Neural progenitor cell (in vitro differentiated cells): ENCODE measurements around the gene SSNA1. TPM values are rescaled to one million over a fixed set of nuclear protein-coding genes. Genes with fewer than 3 reads are reported as not detected.

Source experiments
- DNase-seq: peaks from one replicate; pipeline ENCODE4 v3.0.0-alpha.2; 2016; ENCODE audit warnings: low spot score
- H2AFZ ChIP-seq: fragments of 200-600 bp; sonication (generic); replicated peaks from 2 replicates; pipeline ENCODE4 v1.6.1; 2016; ENCODE audit warnings: antibody characterized with exemption
- H3F3A ChIP-seq: fragments of 200-600 bp; sonication (generic); 2 replicates; pipeline ENCODE4 v1.6.1; 2016; ENCODE audit warnings: antibody characterized with exemption, low read depth
- H3K27ac ChIP-seq: fragments of 200-600 bp; sonication (generic); 2 replicates; pipeline ENCODE4 v1.5.1; 2016; ENCODE audit warnings: mild to moderate bottlenecking
- H3K27me3 ChIP-seq: fragments of 200-600 bp; sonication (generic); 2 replicates; pipeline ENCODE4 v1.6.1; 2016; ENCODE audit warnings: mild to moderate bottlenecking, moderate library complexity
- H3K36me3 ChIP-seq: fragments of 200-600 bp; sonication (generic); 2 replicates; pipeline ENCODE4 v1.5.1; 2016
- H3K4me1 ChIP-seq: fragments of 200-600 bp; sonication (generic); 2 replicates; pipeline ENCODE4 v1.6.1; 2016; ENCODE audit warnings: mixed run types
- H3K4me2 ChIP-seq: fragments of 200-600 bp; sonication (generic); 2 replicates; pipeline ENCODE4 v1.6.1; 2016
- H3K4me3 ChIP-seq: fragments of 200-600 bp; sonication (generic); 2 replicates; pipeline ENCODE4 v1.5.1; 2016
- H3K79me2 ChIP-seq: fragments of 200-600 bp; sonication (generic); 2 replicates; pipeline ENCODE4 v1.6.1; 2016; ENCODE audit warnings: low read depth
- H3K9ac ChIP-seq: fragments of 200-600 bp; sonication (generic); 2 replicates; pipeline ENCODE4 v1.6.1; 2016
- H3K9me3 ChIP-seq: fragments of 200-600 bp; sonication (generic); 2 replicates; pipeline ENCODE4 v1.5.1; 2016; ENCODE audit warnings: low read depth
- H4K20me1 ChIP-seq: fragments of 200-600 bp; sonication (generic); 2 replicates; pipeline ENCODE4 v1.6.1; 2016; ENCODE audit warnings: low read depth
- H3K27ac Mint-ChIP-seq: 3 replicates; pipeline ENCODE4 v1.8.0; 2021; ENCODE audit warnings: mixed read lengths
- H3K27me3 Mint-ChIP-seq: 2 replicates; pipeline ENCODE4 v1.8.0; 2022; ENCODE audit warnings: low read depth, mild to moderate bottlenecking, inconsistent platforms, moderate library complexity, mixed read lengths; ENCODE audit not compliant: insufficient read depth
- H3K36me3 Mint-ChIP-seq: 3 replicates; pipeline ENCODE4 v1.8.0; 2021; ENCODE audit warnings: mixed read lengths
- H3K4me1 Mint-ChIP-seq: 3 replicates; pipeline ENCODE4 v1.8.0; 2021; ENCODE audit warnings: mixed read lengths
- H3K4me3 Mint-ChIP-seq: 3 replicates; pipeline ENCODE4 v1.8.0; 2021; ENCODE audit warnings: mild to moderate bottlenecking, moderate library complexity, mixed read lengths
- H3K9me3 Mint-ChIP-seq: 3 replicates; pipeline ENCODE4 v1.8.0; 2020; ENCODE audit warnings: mixed read lengths
- CTCF ChIP-seq: fragments of 200-600 bp; sonication (generic); IDR thresholded peaks from 2 replicates; pipeline ENCODE4 v1.5.1; 2017; ENCODE audit warnings: antibody characterized with exemption, mild to moderate bottlenecking
- EZH2 ChIP-seq: fragments of 200-600 bp; sonication (generic); IDR thresholded peaks from 2 replicates; pipeline ENCODE4 v1.6.1; 2017; ENCODE audit warnings: antibody characterized with exemption, mild to moderate bottlenecking, moderate library complexity
- EZH2phosphoT487 ChIP-seq: fragments of 200-600 bp; sonication (generic); IDR thresholded peaks from 2 replicates; pipeline ENCODE4 v1.6.1; 2017; ENCODE audit warnings: antibody characterized with exemption
- total RNA-seq: library from RNA; depleted of rRNA; stranded (reverse); fragments of >200 nt; gene quantifications from 2 replicates; pipeline ENCODE4 v1.2.3, GENCODE V29; 2015; ENCODE audit warnings: low replicate concordance

SSNA1 gene
- total RNA-seq, 1 donor from 2014 or later = 27.9 TPM

DNA sequence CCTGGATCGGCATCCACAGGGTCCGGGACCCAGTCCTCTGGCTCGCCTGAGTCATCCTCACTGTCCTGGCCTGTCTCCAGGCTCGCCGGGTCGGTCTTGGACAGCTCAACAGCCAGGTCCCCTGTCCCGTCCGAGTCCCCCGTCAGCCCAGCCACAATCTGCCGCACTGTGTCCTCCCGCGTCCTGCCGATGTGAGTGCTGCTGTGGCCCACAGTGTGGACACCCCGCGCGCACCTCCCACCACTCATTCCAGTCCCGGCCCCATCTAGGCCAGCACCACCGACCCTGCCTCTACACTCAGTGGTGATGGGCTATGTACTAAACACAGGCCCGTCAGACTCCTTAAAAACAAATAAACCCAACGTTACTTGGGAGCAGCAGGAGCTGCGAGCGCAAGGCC lies 6.8 kb upstream of the SSNA1 start:
- H3K4me3 Mint-ChIP-seq = peak overlapping the region; percentile 41
- no peak overlapping the region for H3K27ac ChIP-seq
- H3K36me3 Mint-ChIP-seq = peaks cover 3% of the 10 kb centered on the region
- H3K79me2 ChIP-seq = peaks cover 7% of the 10 kb centered on the region
- H3K36me3 ChIP-seq = no peaks in the 10 kb centered on the region
- H3K9me3 ChIP-seq = no peaks in the 10 kb centered on the region
- H4K20me1 ChIP-seq = peaks cover 8% of the 10 kb centered on the region
- H2AFZ ChIP-seq = no peak overlapping the region
- no peak overlapping the region for H3K27ac Mint-ChIP-seq
- H3K4me1 Mint-ChIP-seq = peaks cover 2% of the 10 kb centered on the region
- no peak for TF ChIP-seq CTCF
- TF ChIP-seq EZH2phosphoT487 = no peak
- no peak for TF ChIP-seq EZH2
- H3K9me3 Mint-ChIP-seq = no peaks in the 10 kb centered on the region
- H3F3A ChIP-seq = peaks cover 3% of the 10 kb centered on the region
- no peak overlapping the region for H3K4me2 ChIP-seq
- H3K9ac ChIP-seq = no peak overlapping the region
- H3K27me3 ChIP-seq = peaks cover 2% of the 10 kb centered on the region
- H3K4me3 ChIP-seq = no peak overlapping the region
- H3K27me3 Mint-ChIP-seq = peaks cover 2% of the 10 kb centered on the region
- DNase-seq = no peak
- no peaks in the 10 kb centered on the region for H3K4me1 ChIP-seq

DNA sequence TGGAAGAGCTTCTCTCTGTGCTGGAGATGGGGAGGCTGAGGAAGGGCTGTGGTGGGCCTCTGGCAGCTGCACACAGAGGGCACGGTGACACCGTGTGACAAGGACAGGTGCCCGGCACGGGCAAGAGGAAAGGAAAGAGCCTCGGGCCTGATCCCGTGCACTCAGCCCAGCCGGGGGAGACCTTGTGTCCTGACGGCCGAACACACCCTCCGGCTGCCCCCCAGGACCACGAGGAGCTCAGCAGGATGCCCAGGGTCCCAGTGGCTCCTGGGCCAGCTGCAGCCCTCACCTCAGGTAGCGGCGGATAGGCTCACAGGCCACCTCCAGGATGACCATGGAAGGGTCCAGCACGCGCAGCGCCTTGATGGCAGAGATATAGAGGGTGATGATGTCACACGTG lies 5.6 kb upstream of the SSNA1 start:
- Mint-ChIP-seq H3K27ac (no peak overlapping the region), H3K4me3 (no peak overlapping the region), H3K27me3 (peaks cover 2% of the 10 kb centered on the region), H3K9me3 (no peaks in the 10 kb centered on the region), H3K4me1 (peaks cover 14% of the 10 kb centered on the region), H3K36me3 (peaks cover 3% of the 10 kb centered on the region)
- Histone ChIP-seq H2AFZ (no peak overlapping the region), H3K9me3 (no peaks in the 10 kb centered on the region), H3K4me3 (no peak overlapping the region), H3K79me2 (peaks cover 18% of the 10 kb centered on the region), H3F3A (no peaks in the 10 kb centered on the region), H3K36me3 (no peaks in the 10 kb centered on the region), H3K4me1 (peaks cover 5% of the 10 kb centered on the region), H3K9ac (no peak overlapping the region), H4K20me1 (peaks cover 6% of the 10 kb centered on the region), H3K27me3 (no peaks in the 10 kb centered on the region), H3K4me2 (no peak overlapping the region), H3K27ac (no peak overlapping the region)
- DNase-seq = no peak
- TF ChIP-seq EZH2phosphoT487 (no peak), EZH2 (no peak), CTCF (no peak)

DNA sequence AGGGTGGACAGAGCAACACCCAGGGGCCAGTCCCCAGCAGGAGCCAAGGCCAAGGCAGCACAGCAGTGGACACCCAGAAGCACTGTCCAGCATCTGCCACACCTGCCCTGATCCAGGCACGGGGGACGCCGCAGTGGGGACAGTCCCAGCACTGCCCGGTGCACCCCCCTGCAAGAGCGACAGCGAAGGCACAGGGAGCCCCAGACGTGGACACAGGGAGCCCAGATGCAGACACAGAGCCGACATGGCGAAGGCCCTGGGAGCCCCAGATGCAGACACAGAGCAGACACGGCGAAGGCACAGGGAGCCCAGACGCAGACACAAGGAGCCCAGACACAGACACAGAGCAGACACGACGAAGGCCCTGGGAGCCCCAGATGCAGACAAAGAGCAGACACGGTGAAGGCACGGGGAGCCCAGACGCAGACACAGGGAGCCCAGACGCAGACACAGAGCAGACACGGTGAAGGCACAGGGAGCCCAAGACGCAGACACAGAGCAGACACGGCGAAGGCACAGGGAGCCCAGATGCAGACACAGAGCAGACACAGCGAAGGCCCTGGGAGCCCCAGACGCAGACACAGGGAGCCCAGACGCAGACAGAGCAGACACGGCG lies 4.4 kb upstream of the SSNA1 start:
- no peaks in the 10 kb centered on the region for H3K9me3 ChIP-seq
- no peaks in the 10 kb centered on the region for H3K27me3 ChIP-seq
- H3K9ac ChIP-seq = no peak overlapping the region
- H2AFZ ChIP-seq = no peak overlapping the region
- TF ChIP-seq CTCF (no peak), EZH2 (no peak), EZH2phosphoT487 (no peak)
- H3F3A ChIP-seq = peaks cover 2% of the 10 kb centered on the region
- H3K9me3 Mint-ChIP-seq = no peaks in the 10 kb centered on the region
- H4K20me1 ChIP-seq = peaks cover 2% of the 10 kb centered on the region
- H3K4me2 ChIP-seq = no peak overlapping the region
- DNase-seq = no peak
- H3K4me1 ChIP-seq = peaks cover 5% of the 10 kb centered on the region
- peaks cover 16% of the 10 kb centered on the region for H3K4me1 Mint-ChIP-seq
- H3K27me3 Mint-ChIP-seq = peaks cover 3% of the 10 kb centered on the region
- H3K36me3 ChIP-seq = no peaks in the 10 kb centered on the region
- no peak overlapping the region for H3K27ac ChIP-seq
- H3K27ac Mint-ChIP-seq = no peak overlapping the region
- peaks cover 3% of the 10 kb centered on the region for H3K36me3 Mint-ChIP-seq
- no peak overlapping the region for H3K4me3 ChIP-seq
- H3K4me3 Mint-ChIP-seq = peak overlapping the region; percentile 29
- H3K79me2 ChIP-seq = peaks cover 23% of the 10 kb centered on the region
